CD4-positive, alpha-beta T cell (primary cell): Measurements from ENCODE around the gene KCNK13. TPM values are rescaled to one million over a fixed set of nuclear protein-coding genes. Genes with fewer than 3 reads are reported as not detected.

Source experiments
- ATAC-seq: fragments of 200-7000 bp; cut with Tn5 transposase; one replicate; pipeline ENCODE4 v1.10.0; 2022; ENCODE audit warnings: mild to moderate bottlenecking; ENCODE audit not compliant: poor library complexity
- CTCF ChIA-PET: fragments of 350-600 bp; sonication (Branson Sonifier 250); formaldehyde crosslinking; loops from one replicate; lab custom pipeline; 2021; ENCODE audit warnings: antibody characterized with exemption, inconsistent platforms; lab: Charles Lee
- POLR2A ChIA-PET: fragments of 350-600 bp; sonication (Branson Sonifier 250); formaldehyde crosslinking; loops from one replicate; lab custom pipeline; 2021; ENCODE audit warnings: antibody characterized with exemption, inconsistent platforms; lab: Charles Lee
- DNase-seq, 14 experiments: peaks; one replicate each; pipeline ENCODE4 v3.0.0-alpha.2; 2013 to 2020; ENCODE audit warnings: mixed read lengths in 2 of 14
- H3K27ac ChIP-seq, 2 donors: one replicate each; pipeline versions ENCODE4 v1.5.1 to v1.7.0; 2013; ENCODE audit warnings: low read length in 2 of 2, low read depth in 1 of 2, mild to moderate bottlenecking in 1 of 2
- H3K27me3 ChIP-seq, 2 experiments: 1 replicate in 1 of 2; 2 replicates in 1 of 2; pipeline versions ENCODE4 v1.6.1 to v1.7.0; 2013; ENCODE audit warnings: low read length in 2 of 2, control low read depth in 1 of 2, mild to moderate bottlenecking in 1 of 2, moderate library complexity in 1 of 2; ENCODE audit not compliant: insufficient read depth in 2 of 2, control insufficient read depth in 1 of 2
- H3K36me3 ChIP-seq: one replicate; pipeline ENCODE4 v1.6.1; 2013; ENCODE audit warnings: low read length, control low read depth; ENCODE audit not compliant: insufficient read depth
- H3K4me1 ChIP-seq: one replicate; pipeline ENCODE4 v1.6.1; 2013; ENCODE audit warnings: low read length, control low read depth; ENCODE audit not compliant: insufficient read depth
- H3K4me3 ChIP-seq: one replicate; pipeline ENCODE4 v1.5.1; 2013; ENCODE audit warnings: mild to moderate bottlenecking, low read length, moderate library complexity
- H3K9me3 ChIP-seq, 2 experiments: 1 replicate in 1 of 2; 2 replicates in 1 of 2; pipeline versions ENCODE4 v1.6.1 to v1.7.0; 2013; ENCODE audit warnings: low read length in 2 of 2, mild to moderate bottlenecking in 2 of 2, control low read depth in 1 of 2, moderate library complexity in 1 of 2; ENCODE audit not compliant: control insufficient read depth in 1 of 2, insufficient read depth in 1 of 2
- H3K27ac Mint-ChIP-seq: one replicate; pipeline ENCODE4 v1.8.0; 2020; ENCODE audit warnings: mixed read lengths
- H3K27me3 Mint-ChIP-seq: one replicate; pipeline ENCODE4 v1.8.0; 2021; ENCODE audit warnings: mixed read lengths
- H3K36me3 Mint-ChIP-seq: one replicate; pipeline ENCODE4 v1.8.0; 2021; ENCODE audit warnings: low read depth, mixed read lengths
- H3K4me1 Mint-ChIP-seq: one replicate; pipeline ENCODE4 v1.8.0; 2021; ENCODE audit warnings: low read depth, mixed read lengths
- H3K4me3 Mint-ChIP-seq: one replicate; pipeline ENCODE4 v1.8.0; 2020; ENCODE audit warnings: mild to moderate bottlenecking, mixed read lengths
- H3K9me3 Mint-ChIP-seq: one replicate; pipeline ENCODE4 v1.8.0; 2020; ENCODE audit warnings: mixed read lengths
- intact Hi-C, 2 experiments: fragments of 100-400 bp; cut with DNase I in 1 of 2; cut with micrococcal nuclease in 1 of 2; formaldehyde crosslinking; loops; one replicate each; pipeline versions ENCODE4 v1.15.1 to v1.9.0; 2023 to 2025; cut with DNase I, micrococcal nuclease
- total RNA-seq, 174 experiments: library from RNA in 2 of 174; stranded (reverse) in 2 of 174; gene quantifications; one replicate each; pipeline ENCODE4 v1.2.3 and lab custom pipeline; 2021 to 2026
- TF ChIP-seq, protein P1 (sequence below): fragments of 200-600 bp; IDR thresholded peaks from one replicate; pipeline ENCODE4 v1.8.0; 2022; ENCODE audit warnings: antibody characterized with exemption, mild to moderate bottlenecking

The KCNK13 gene
- total RNA-seq, 2 experiments from 2014 or later, result not detected

DNA sequence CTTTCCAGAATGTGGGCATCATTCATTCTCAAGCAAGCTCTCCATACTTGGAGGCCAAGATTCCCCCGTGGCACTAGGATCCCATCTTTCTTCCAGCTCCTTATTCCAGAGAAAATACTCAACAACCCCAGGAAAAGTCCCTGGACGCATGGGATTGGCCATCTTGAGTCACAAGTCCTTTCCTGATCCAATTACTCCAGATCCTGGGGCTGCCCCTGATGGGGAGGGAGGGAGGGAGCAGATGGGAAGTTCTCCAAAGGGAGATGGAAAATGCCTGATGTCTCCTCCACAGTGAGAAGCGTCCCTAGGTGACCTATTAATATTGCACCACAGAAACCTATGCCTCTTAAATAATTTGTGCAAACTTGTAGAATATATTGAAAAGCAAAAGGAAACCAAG lies 12.4 kb upstream of the KCNK13 start:
- CTCF ChIA-PET, result no interaction called here

GRCh38 chr14:90050271-90050670 lies 11.5 kb upstream of the KCNK13 start:
- H3K4me1 ChIP-seq, result no peaks in the 10 kb centered on the region
- H3K27me3 ChIP-seq, result peaks cover 4 to 23% of the 10 kb centered on the region in 2 experiments
- intact Hi-C loops, result no loop called here
- no peak overlapping the region for H3K27ac ChIP-seq
- Mint-ChIP-seq H3K4me1 (no peaks in the 10 kb centered on the region), H3K4me3 (no peak overlapping the region), H3K27ac (no peak overlapping the region), H3K27me3 (peaks cover 46% of the 10 kb centered on the region), H3K9me3 (no peaks in the 10 kb centered on the region), H3K36me3 (peaks cover 9% of the 10 kb centered on the region)
- H3K4me3 ChIP-seq, result no peak overlapping the region
- ChIA-PET CTCF (no interaction called here), POLR2A (no interaction called here)
- peaks cover 4% of the 10 kb centered on the region for H3K36me3 ChIP-seq
- TF ChIP-seq, protein P1, sequence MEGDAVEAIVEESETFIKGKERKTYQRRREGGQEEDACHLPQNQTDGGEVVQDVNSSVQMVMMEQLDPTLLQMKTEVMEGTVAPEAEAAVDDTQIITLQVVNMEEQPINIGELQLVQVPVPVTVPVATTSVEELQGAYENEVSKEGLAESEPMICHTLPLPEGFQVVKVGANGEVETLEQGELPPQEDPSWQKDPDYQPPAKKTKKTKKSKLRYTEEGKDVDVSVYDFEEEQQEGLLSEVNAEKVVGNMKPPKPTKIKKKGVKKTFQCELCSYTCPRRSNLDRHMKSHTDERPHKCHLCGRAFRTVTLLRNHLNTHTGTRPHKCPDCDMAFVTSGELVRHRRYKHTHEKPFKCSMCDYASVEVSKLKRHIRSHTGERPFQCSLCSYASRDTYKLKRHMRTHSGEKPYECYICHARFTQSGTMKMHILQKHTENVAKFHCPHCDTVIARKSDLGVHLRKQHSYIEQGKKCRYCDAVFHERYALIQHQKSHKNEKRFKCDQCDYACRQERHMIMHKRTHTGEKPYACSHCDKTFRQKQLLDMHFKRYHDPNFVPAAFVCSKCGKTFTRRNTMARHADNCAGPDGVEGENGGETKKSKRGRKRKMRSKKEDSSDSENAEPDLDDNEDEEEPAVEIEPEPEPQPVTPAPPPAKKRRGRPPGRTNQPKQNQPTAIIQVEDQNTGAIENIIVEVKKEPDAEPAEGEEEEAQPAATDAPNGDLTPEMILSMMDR, result no peak
- no peaks in the 10 kb centered on the region for H3K9me3 ChIP-seq
- DNase-seq (no peak), ATAC-seq (no peak)

More for the DNA sequence above, 12.4 kb upstream of the KCNK13 start:
- Mint-ChIP-seq H3K4me3 (no peak overlapping the region), H3K27me3 (peaks cover 37% of the 10 kb centered on the region), H3K27ac (no peak overlapping the region), H3K4me1 (no peaks in the 10 kb centered on the region), H3K9me3 (no peaks in the 10 kb centered on the region), H3K36me3 (peaks cover 18% of the 10 kb centered on the region)
- DNase-seq, result no peak
- ATAC-seq, result no peak
- H3K4me3 ChIP-seq, result no peak overlapping the region
- H3K4me1 ChIP-seq, result no peaks in the 10 kb centered on the region
- H3K9me3 ChIP-seq, result no peaks in the 10 kb centered on the region
- intact Hi-C loops, result no loop called here
- POLR2A ChIA-PET, result no interaction called here
- peaks cover 4 to 18% of the 10 kb centered on the region in 2 experiments for H3K27me3 ChIP-seq
- no peak overlapping the region for H3K27ac ChIP-seq
- TF ChIP-seq, protein P1, result no peak
- peaks cover 9% of the 10 kb centered on the region for H3K36me3 ChIP-seq

- TF ChIP-seq, protein P1, result no peak
- Mint-ChIP-seq H3K9me3 (no peaks in the 10 kb centered on the region), H3K4me1 (no peaks in the 10 kb centered on the region), H3K36me3 (no peaks in the 10 kb centered on the region), H3K27me3 (peaks cover 72% of the 10 kb centered on the region), H3K4me3 (no peak overlapping the region), H3K27ac (no peak overlapping the region)
- Histone ChIP-seq H3K36me3 (no peaks in the 10 kb centered on the region), H3K4me3 (no peak overlapping the region), H3K4me1 (no peaks in the 10 kb centered on the region), H3K27ac (no peak overlapping the region), H3K27me3 (peaks cover 9 to 43% of the 10 kb centered on the region in 2 experiments), H3K9me3 (no peaks in the 10 kb centered on the region)
- DNase-seq, result no peak
- ATAC-seq, result no peak
- intact Hi-C loops, result no loop called here
- CTCF ChIA-PET, result no interaction called here
- POLR2A ChIA-PET, result no interaction called here
Observed at GRCh38 chr14:90053044-90053443, 8.8 kb upstream of the KCNK13 start.
